Loucy (cell line): ENCODE results near the gene DUSP6.

Source experiments
- CTCF ChIP-seq: fragments of 200-600 bp; sonication (generic); conservative IDR thresholded peaks from 2 replicates; pipeline ENCODE4 v1.5.1; 2014; ENCODE audit warnings: mild to moderate bottlenecking, antibody characterized with exemption, low read length
- EZH2phosphoT487 ChIP-seq: fragments of 200-600 bp; IDR thresholded peaks from 2 replicates; pipeline ENCODE4 v1.6.1; 2018; ENCODE audit warnings: antibody characterized with exemption, mild to moderate bottlenecking, moderate library complexity, borderline replicate concordance

GRCh38 chr12:89347325-89347829, 4.9 kb downstream of the DUSP6 start:
- TF ChIP-seq CTCF: no peak
- no peak for TF ChIP-seq EZH2phosphoT487
